GM12874 (cell line): ENCODE measurements around the gene TRIM54.

Experiments used
- TF ChIP-seq, protein P1 (sequence below): IDR thresholded peaks from 2 replicates; pipeline ENCODE4 v1.5.1; 2011; ENCODE audit warnings: low read depth, mild to moderate bottlenecking, control low read depth, low read length, moderate library complexity; ENCODE audit not compliant: insufficient read depth

TRIM54 gene

DNA sequence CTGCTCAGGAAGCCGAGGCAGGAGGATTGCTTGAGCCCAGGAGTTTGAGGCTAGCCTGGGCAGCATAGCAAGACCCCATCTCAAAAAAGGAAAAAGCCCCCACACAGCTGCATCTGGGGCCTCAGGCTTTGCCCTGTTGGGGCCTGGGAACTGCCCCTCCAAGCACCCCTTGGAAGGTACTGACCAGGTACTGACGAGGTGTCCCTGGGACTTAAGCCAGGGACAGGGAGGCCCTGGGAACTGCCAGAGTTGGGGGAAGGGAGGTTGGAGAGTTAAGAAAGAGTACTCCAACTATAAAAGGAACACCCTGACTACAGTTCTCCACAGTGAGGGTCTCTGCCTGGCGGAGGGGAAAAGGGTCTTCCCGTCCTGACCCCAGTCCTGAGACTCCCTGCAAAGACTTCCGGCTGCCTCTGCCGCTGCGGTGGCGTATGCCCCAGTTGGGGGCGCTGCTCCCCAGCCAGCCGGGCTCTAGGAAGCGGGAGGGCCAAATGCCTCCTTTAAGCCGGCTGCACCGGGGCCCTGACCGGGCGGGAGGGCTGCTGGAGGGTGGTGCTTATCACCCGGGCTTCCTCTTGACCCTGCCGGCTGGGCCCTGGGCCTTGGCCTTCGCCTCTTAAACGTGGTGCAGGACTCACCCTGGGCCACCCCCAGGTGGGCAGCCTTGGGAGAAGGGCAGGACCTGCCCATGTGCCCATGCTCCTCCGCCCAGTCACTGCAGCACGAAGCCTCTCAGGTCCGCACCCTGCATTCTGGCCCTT is 32.2 kb upstream of the TRIM54 start:
- TF ChIP-seq, protein P1, sequence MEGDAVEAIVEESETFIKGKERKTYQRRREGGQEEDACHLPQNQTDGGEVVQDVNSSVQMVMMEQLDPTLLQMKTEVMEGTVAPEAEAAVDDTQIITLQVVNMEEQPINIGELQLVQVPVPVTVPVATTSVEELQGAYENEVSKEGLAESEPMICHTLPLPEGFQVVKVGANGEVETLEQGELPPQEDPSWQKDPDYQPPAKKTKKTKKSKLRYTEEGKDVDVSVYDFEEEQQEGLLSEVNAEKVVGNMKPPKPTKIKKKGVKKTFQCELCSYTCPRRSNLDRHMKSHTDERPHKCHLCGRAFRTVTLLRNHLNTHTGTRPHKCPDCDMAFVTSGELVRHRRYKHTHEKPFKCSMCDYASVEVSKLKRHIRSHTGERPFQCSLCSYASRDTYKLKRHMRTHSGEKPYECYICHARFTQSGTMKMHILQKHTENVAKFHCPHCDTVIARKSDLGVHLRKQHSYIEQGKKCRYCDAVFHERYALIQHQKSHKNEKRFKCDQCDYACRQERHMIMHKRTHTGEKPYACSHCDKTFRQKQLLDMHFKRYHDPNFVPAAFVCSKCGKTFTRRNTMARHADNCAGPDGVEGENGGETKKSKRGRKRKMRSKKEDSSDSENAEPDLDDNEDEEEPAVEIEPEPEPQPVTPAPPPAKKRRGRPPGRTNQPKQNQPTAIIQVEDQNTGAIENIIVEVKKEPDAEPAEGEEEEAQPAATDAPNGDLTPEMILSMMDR, result peak; percentile 77

DNA sequence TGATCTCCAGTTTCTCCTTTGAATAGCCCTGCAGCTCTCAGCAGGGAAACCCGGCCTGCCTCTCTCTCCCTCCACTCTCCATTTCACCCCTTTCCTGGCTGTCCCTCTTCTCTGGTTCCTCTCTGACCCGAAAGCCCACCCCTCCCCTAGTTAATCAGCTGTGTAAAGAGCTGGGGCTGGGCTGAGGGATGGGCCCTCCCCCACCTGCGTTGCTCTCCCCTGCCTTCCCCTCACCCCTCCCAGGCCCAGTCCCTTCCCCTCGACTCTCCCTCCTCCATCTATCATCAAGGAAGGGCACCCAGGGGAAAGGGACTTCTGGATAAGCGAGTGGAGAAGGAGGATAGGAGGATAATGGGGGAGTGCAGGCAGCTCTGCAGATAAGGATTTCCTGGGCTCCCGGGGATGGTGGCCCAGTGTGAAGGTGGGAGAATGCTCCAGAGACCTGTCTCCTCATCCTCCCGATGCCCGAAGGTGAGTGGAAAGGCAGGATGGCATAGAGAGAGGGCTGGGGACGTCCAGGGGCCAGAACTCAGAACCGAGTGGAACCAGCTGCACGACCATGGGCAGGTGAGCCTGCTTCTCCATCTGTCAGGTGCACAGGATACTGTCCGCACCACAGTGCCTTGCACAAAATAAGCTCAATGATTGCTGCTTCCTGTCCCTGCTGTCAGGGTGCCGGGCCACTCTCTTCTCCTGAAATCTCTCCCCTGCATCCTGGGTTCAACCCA is 31.4 kb upstream of the TRIM54 start:
- TF ChIP-seq, protein P1, result no peak

- TF ChIP-seq, protein P1, result no peak
Observed at GRCh38 chr2:27251766-27252165, 30.5 kb upstream of the TRIM54 start.

GRCh38 chr2:27255187-27255586 is 27.0 kb upstream of the TRIM54 start:
- TF ChIP-seq, protein P1, result no peak

GRCh38 chr2:27255660-27256059 is 26.6 kb upstream of the TRIM54 start:
- TF ChIP-seq, protein P1, result no peak

DNA sequence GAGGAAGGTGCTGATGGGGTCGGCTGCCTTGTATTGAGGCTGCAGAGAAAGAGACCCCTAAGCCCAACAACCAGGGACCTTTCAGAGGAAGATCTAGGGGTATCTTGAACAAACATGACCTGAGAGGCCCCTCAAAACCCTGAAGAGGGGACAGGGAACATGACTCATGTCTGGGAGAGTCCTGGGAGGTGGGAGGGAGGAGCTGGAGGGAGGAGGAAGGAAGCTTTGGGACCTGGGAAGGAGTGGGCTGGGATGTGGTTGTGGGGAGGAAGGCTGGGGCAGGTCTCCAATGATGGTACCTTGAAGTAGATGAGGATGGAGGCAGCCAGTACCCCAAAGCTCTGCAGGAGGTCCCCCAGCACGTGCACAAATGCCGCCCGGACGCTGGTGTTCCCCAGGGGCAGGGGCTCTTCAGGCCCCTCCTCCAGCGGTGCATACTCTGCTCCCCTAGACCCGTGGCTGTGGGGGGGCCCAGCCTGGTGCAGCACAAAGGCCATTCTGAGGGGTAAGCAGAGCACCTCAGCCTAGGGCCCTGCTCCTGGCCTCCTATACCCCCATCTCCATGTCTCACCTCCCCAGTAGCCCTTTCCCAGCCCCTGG is 25.3 kb upstream of the TRIM54 start:
- TF ChIP-seq, protein P1, result no peak

DNA sequence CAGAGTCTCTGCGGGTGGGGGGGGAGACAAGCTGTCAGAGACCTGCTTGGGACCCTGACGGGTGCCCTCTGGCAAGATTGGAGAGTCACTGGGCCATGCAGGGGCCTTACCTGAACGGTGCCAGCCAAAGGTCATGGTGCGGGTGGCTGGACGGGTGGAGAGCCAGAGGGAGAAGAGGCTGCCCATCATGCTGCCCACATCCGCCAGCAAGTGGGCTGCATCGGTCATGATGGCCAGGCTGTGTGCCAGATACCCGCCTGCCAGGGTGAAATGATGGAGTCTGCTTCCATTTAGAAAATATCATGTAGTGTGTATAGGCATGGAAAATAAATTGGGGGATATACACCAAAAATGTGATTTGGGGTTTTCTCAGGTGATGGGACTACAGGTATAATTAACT is 24.2 kb upstream of the TRIM54 start:
- TF ChIP-seq, protein P1, result no peak
